Lower leg skin (tissue), 3 donors: Measurements from ENCODE around the gene NMT1.

ENCODE experiments used
- CTCF ChIP-seq, 3 donors: fragments of 450-650 bp; IDR thresholded peaks; one replicate each; pipeline ENCODE4 v1.5.1; 2016; ENCODE audit warnings: antibody characterized with exemption in 3 of 3, mild to moderate bottlenecking in 3 of 3, moderate library complexity in 2 of 3
- POLR2A ChIP-seq, 2 donors: fragments of 450-650 bp; IDR thresholded peaks; one replicate each; pipeline ENCODE4 v1.6.1; 2016 to 2017; ENCODE audit warnings: antibody characterized with exemption in 2 of 2, mild to moderate bottlenecking in 1 of 2, moderate library complexity in 1 of 2

- TF ChIP-seq POLR2A (IDR thresholded peaks at IDR 0.05) (no peak), CTCF (IDR thresholded peaks at IDR 0.05) (no peak)
Observed at GRCh38 chr17:45104029-45104428, 42.9 kb downstream of the NMT1 start.
